MM.1S (cell line): ENCODE measurements around the gene PTTG1.

Experiments used
- EZH2 ChIP-seq: fragments of 300-600 bp; sonication (generic); optimal IDR thresholded peaks from 2 replicates; pipeline ENCODE3; 2017; ENCODE audit warnings: low read depth, mild to moderate bottlenecking, antibody characterized with exemption, low read length, mixed read lengths
- TF ChIP-seq, protein P1 (sequence below): fragments of 300-600 bp; sonication (generic); IDR thresholded peaks from 2 replicates; pipeline ENCODE4 v1.5.1; 2016; ENCODE audit warnings: antibody characterized with exemption, low read length, mixed read lengths

DNA sequence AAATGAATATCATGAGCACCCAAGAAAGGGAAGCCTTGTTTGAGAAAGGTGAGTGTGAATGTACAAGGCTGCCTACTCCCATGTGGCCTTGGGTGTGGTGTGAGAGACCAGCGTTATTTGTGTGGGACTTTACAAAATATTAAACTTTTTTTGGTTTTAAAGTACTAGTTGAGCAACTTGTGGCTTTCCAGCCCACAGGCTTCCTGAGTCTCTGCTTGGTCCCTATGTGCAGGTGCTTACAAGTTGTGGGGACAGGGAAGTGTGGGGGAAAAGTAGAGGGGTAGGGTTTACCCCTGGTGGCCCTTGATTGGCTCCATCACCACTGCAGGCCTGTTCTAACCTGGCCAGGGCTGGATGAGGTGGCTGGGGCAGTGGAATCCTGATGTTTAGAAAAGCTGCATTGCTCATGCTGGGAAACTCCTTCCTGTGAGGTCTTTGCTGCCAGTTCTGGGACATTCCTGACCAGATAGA, 19.7 kb downstream of the PTTG1 start:
- TF ChIP-seq, protein P1, sequence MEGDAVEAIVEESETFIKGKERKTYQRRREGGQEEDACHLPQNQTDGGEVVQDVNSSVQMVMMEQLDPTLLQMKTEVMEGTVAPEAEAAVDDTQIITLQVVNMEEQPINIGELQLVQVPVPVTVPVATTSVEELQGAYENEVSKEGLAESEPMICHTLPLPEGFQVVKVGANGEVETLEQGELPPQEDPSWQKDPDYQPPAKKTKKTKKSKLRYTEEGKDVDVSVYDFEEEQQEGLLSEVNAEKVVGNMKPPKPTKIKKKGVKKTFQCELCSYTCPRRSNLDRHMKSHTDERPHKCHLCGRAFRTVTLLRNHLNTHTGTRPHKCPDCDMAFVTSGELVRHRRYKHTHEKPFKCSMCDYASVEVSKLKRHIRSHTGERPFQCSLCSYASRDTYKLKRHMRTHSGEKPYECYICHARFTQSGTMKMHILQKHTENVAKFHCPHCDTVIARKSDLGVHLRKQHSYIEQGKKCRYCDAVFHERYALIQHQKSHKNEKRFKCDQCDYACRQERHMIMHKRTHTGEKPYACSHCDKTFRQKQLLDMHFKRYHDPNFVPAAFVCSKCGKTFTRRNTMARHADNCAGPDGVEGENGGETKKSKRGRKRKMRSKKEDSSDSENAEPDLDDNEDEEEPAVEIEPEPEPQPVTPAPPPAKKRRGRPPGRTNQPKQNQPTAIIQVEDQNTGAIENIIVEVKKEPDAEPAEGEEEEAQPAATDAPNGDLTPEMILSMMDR: no peak
- TF ChIP-seq EZH2: no peak
